ENCODE data around the gene EEF1AKMT4.
"Not testable (repeated sequence)": the region's sequence is repeated elsewhere in the genome, so short reads cannot be mapped to it uniquely, and the experiment has no call there.

- TF ChIP-seq, protein P1, sequence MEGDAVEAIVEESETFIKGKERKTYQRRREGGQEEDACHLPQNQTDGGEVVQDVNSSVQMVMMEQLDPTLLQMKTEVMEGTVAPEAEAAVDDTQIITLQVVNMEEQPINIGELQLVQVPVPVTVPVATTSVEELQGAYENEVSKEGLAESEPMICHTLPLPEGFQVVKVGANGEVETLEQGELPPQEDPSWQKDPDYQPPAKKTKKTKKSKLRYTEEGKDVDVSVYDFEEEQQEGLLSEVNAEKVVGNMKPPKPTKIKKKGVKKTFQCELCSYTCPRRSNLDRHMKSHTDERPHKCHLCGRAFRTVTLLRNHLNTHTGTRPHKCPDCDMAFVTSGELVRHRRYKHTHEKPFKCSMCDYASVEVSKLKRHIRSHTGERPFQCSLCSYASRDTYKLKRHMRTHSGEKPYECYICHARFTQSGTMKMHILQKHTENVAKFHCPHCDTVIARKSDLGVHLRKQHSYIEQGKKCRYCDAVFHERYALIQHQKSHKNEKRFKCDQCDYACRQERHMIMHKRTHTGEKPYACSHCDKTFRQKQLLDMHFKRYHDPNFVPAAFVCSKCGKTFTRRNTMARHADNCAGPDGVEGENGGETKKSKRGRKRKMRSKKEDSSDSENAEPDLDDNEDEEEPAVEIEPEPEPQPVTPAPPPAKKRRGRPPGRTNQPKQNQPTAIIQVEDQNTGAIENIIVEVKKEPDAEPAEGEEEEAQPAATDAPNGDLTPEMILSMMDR (IDR thresholded peaks at IDR 0.05; ENCODE audit: low read length), result not testable (repeated sequence)
- TF ChIP-seq EZH2 (optimal IDR thresholded peaks at IDR 0.05; ENCODE audit: low read depth, low read length); EZH2phosphoT487 (IDR thresholded peaks at IDR 0.05; ENCODE audit: low read length): not testable (repeated sequence)
These were observed 17.8 kb downstream of the EEF1AKMT4 start for GRCh38 chr3:184267249-184267648.

Measured in MM.1S (cell line).